ENCODE data around the gene ST8SIA1. TPM values are rescaled to one million over a fixed set of nuclear protein-coding genes. Genes with fewer than 3 reads are reported as not detected.

ST8SIA1 gene
- total RNA-seq, 1 donor from 2014 or later: 2.2 TPM

GRCh38 chr12:22318108-22318737 lies 16.3 kb downstream of the ST8SIA1 start:
- Mint-ChIP-seq H3K27ac (no peak overlapping the region), H3K36me3 (no peaks in the 10 kb centered on the region), H3K4me3 (no peak overlapping the region), H3K9me3 (peaks cover 7% of the 10 kb centered on the region), H3K4me1 (peaks cover 4% of the 10 kb centered on the region), H3K27me3 (ENCODE audit: low read depth) (no peaks in the 10 kb centered on the region)
- no peak for DNase-seq (ENCODE audit: low spot score in 2 of 2, unreplicated experiment in 2 of 2)
- TF ChIP-seq, protein P1, sequence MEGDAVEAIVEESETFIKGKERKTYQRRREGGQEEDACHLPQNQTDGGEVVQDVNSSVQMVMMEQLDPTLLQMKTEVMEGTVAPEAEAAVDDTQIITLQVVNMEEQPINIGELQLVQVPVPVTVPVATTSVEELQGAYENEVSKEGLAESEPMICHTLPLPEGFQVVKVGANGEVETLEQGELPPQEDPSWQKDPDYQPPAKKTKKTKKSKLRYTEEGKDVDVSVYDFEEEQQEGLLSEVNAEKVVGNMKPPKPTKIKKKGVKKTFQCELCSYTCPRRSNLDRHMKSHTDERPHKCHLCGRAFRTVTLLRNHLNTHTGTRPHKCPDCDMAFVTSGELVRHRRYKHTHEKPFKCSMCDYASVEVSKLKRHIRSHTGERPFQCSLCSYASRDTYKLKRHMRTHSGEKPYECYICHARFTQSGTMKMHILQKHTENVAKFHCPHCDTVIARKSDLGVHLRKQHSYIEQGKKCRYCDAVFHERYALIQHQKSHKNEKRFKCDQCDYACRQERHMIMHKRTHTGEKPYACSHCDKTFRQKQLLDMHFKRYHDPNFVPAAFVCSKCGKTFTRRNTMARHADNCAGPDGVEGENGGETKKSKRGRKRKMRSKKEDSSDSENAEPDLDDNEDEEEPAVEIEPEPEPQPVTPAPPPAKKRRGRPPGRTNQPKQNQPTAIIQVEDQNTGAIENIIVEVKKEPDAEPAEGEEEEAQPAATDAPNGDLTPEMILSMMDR (IDR thresholded peaks at IDR 0.05; ENCODE audit: unreplicated experiment): no peak

- no peaks in the 10 kb centered on the region for H3K27me3 Mint-ChIP-seq (ENCODE audit: low read depth)
- no peak overlapping the region for H3K4me3 Mint-ChIP-seq
- peaks cover 4% of the 10 kb centered on the region for H3K4me1 Mint-ChIP-seq
- H3K36me3 Mint-ChIP-seq: no peaks in the 10 kb centered on the region
- TF ChIP-seq, protein P1 (IDR thresholded peaks at IDR 0.05; ENCODE audit: unreplicated experiment): no peak
- DNase-seq (ENCODE audit: low spot score in 2 of 2, unreplicated experiment in 2 of 2): no peak
- H3K9me3 Mint-ChIP-seq: peaks cover 7% of the 10 kb centered on the region
- no peak overlapping the region for H3K27ac Mint-ChIP-seq
Measured at GRCh38 chr12:22313963-22314330, 20.6 kb downstream of the ST8SIA1 start.

GRCh38 chr12:22313286-22313962 lies 21.1 kb downstream of the ST8SIA1 start:
- no peak overlapping the region for H3K27ac Mint-ChIP-seq

DNA sequence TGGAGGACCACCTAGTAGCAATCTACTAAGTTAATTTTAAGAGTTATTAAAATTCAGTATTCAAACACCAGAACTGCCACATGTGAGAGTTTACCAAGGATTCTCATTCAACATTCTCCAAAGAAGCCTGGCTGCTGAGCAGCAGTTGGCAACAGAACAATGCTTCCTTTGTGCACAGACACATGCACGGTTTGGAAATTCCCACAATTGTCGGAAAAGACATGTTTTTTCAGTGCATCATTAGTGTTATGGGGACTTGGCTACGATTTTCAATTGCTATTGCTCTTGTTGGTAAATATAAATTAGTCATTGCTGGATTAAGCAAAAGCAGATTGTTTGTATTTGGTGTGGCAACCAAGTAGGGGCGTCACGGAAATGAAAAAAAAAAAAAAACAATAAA lies 22.2 kb downstream of the ST8SIA1 start:
- Mint-ChIP-seq H3K27me3 (ENCODE audit: low read depth) (no peaks in the 10 kb centered on the region), H3K4me1 (peaks cover 4% of the 10 kb centered on the region), H3K4me3 (no peak overlapping the region), H3K36me3 (no peaks in the 10 kb centered on the region), H3K27ac (no peak overlapping the region), H3K9me3 (peaks cover 17% of the 10 kb centered on the region)
- DNase-seq (ENCODE audit: low spot score in 2 of 2, unreplicated experiment in 2 of 2): no peak
- TF ChIP-seq, protein P1 (IDR thresholded peaks at IDR 0.05; ENCODE audit: unreplicated experiment): no peak

More at GRCh38 chr12:22313286-22313962, 21.1 kb downstream of the ST8SIA1 start:
- Mint-ChIP-seq H3K27me3 (ENCODE audit: low read depth) (no peaks in the 10 kb centered on the region), H3K9me3 (peaks cover 11% of the 10 kb centered on the region), H3K36me3 (no peaks in the 10 kb centered on the region), H3K4me3 (no peak overlapping the region), H3K4me1 (peaks cover 4% of the 10 kb centered on the region)
- no peak for DNase-seq (ENCODE audit: low spot score in 2 of 2, unreplicated experiment in 2 of 2)
- TF ChIP-seq, protein P1 (IDR thresholded peaks at IDR 0.05; ENCODE audit: unreplicated experiment): no peak

GRCh38 chr12:22310709-22311108 lies 23.8 kb downstream of the ST8SIA1 start:
- Mint-ChIP-seq H3K27me3 (ENCODE audit: low read depth) (no peaks in the 10 kb centered on the region), H3K9me3 (peaks cover 14% of the 10 kb centered on the region), H3K4me1 (peaks cover 4% of the 10 kb centered on the region), H3K36me3 (no peaks in the 10 kb centered on the region), H3K27ac (no peak overlapping the region), H3K4me3 (no peak overlapping the region)
- TF ChIP-seq, protein P1 (IDR thresholded peaks at IDR 0.05; ENCODE audit: unreplicated experiment): no peak
- DNase-seq (ENCODE audit: low spot score in 2 of 2, unreplicated experiment in 2 of 2): no peak

Data from mesothelial cell of epicardium (in vitro differentiated cells).